GM12878 (cell line): Measurements from ENCODE around the gene ZNF618. TPM values are rescaled to one million over a fixed set of nuclear protein-coding genes. Genes with fewer than 3 reads are reported as not detected.

Source experiments
- ATAC-seq: fragments of 200-7000 bp; cut with Tn5 transposase; 3 replicates; pipeline ENCODE4 v1.9.1; 2020; ENCODE audit warnings: mild to moderate bottlenecking, moderate library complexity
- BruUV-seq: library from RNA; stranded (reverse); fragments of 400-500 nt; replicated peaks from 2 replicates; lab custom pipeline; 2021; lab: Mats Ljungman, UMichigan
- CTCF ChIA-PET: fragments of 300-600 bp; sonication (Branson Sonifier 250); formaldehyde crosslinking; extraction: SDS; loops from one replicate; lab custom pipeline; 2021; ENCODE audit warnings: inconsistent platforms; lab: Yijun Ruan, JAX
- POLR2A ChIA-PET: fragments of 350-600 bp; formaldehyde crosslinking; extraction: SDS; loops from one replicate; lab custom pipeline; 2021; ENCODE audit warnings: inconsistent platforms; lab: Charles Lee
- RAD21 ChIA-PET: fragments of 300-600 bp; sonication (Branson Sonifier 250); formaldehyde crosslinking; loops from one replicate; lab custom pipeline; 2023; ENCODE audit warnings: antibody characterized with exemption; ENCODE audit not compliant: unreplicated experiment; lab: Charles Lee
- SMC1A ChIA-PET: fragments of 300-600 bp; sonication (Branson Sonifier 250); formaldehyde crosslinking; loops from one replicate; lab custom pipeline; 2023; ENCODE audit not compliant: unreplicated experiment, uncharacterized antibody; lab: Charles Lee
- DNase-seq: peaks from one replicate; pipeline ENCODE4 v3.0.0-alpha.2; 2011; ENCODE audit warnings: low read depth, low spot score
- FAIRE-seq: peaks from 3 replicates; lab custom pipeline; 2011; peaks lifted over from hg19 to GRCh38; lab: Jason Lieb, UNC
- H2AFZ ChIP-seq: 2 replicates; pipeline ENCODE4 v1.6.0; 2011; ENCODE audit warnings: low read depth, low read length, control low read depth; ENCODE audit not compliant: control insufficient read depth
- H3K27ac ChIP-seq: 2 replicates; pipeline ENCODE4 v1.5.1; 2011; ENCODE audit warnings: control low read depth; ENCODE audit not compliant: control insufficient read depth, insufficient read depth
- H3K27me3 ChIP-seq, 2 experiments: replicated peaks in 1 of 2; 2 replicates each; pipeline versions ENCODE4 v1.6.0 to v1.6.1; 2011; ENCODE audit warnings: low read length in 1 of 2; ENCODE audit not compliant: control insufficient read depth in 2 of 2, insufficient read depth in 2 of 2
- H3K36me3 ChIP-seq, 2 experiments: 2 replicates each; pipeline ENCODE4 v1.5.1; 2011; ENCODE audit warnings: low read length in 1 of 2; ENCODE audit not compliant: control insufficient read depth in 2 of 2, insufficient read depth in 2 of 2
- H3K4me1 ChIP-seq: 2 replicates; pipeline ENCODE4 v1.6.1; 2011; ENCODE audit warnings: mild to moderate bottlenecking, low read length, moderate library complexity, mixed read lengths; ENCODE audit not compliant: control insufficient read depth, insufficient read depth
- H3K4me2 ChIP-seq: 2 replicates; pipeline ENCODE4 v1.6.0; 2011; ENCODE audit warnings: control low read depth; ENCODE audit not compliant: control insufficient read depth, insufficient read depth
- H3K4me3 ChIP-seq: fragments of 200-600 bp; sonication (generic); 2 replicates; pipeline ENCODE4 v1.5.1; 2016
- H3K79me2 ChIP-seq: 2 replicates; pipeline ENCODE4 v1.6.0; 2011; ENCODE audit warnings: low read length; ENCODE audit not compliant: control insufficient read depth, insufficient read depth
- H3K9ac ChIP-seq: 2 replicates; pipeline ENCODE4 v1.8.0; 2011; ENCODE audit warnings: low read length, control low read depth, mixed read lengths; ENCODE audit not compliant: control insufficient read depth, insufficient read depth
- H3K9me3 ChIP-seq: replicated peaks from 3 replicates; pipeline ENCODE4 v1.5.1; 2011; ENCODE audit warnings: mild to moderate bottlenecking, low read length; ENCODE audit not compliant: control insufficient read depth, insufficient read depth
- H4K20me1 ChIP-seq: 2 replicates; pipeline ENCODE4 v1.6.0; 2011; ENCODE audit not compliant: control insufficient read depth, insufficient read depth
- BRCA1 ChIP-seq: IDR thresholded peaks from 2 replicates; pipeline ENCODE4 v1.6.1; 2011; ENCODE audit warnings: low read depth, low read length, improper control_type of control experiment
- EP300 ChIP-seq, 2 experiments: fragments of 150-350 bp in 1 of 2; IDR thresholded peaks; 2 replicates each; pipeline ENCODE4 v1.6.1; 2011 to 2012; ENCODE audit warnings: low read depth in 2 of 2, low read length in 2 of 2, borderline replicate concordance in 1 of 2, improper control_type of control experiment in 1 of 2, inconsistent platforms in 1 of 2; ENCODE audit not compliant: control insufficient read depth in 1 of 2
- HDAC6 ChIP-seq: fragments of 200-600 bp; sonication (generic); IDR thresholded peaks from one replicate; pipeline ENCODE4 v1.8.0; 2017; ENCODE audit warnings: antibody characterized with exemption; ENCODE audit not compliant: unreplicated experiment
- MEF2B ChIP-seq: fragments of 450-650 bp; IDR thresholded peaks from 2 replicates; pipeline ENCODE4 v1.6.1; 2018; ENCODE audit warnings: mild to moderate bottlenecking, moderate library complexity; ENCODE audit not compliant: partially characterized antibody, poor library complexity, severe bottlenecking
- MTA2 ChIP-seq: fragments of 450-650 bp; IDR thresholded peaks from 2 replicates; pipeline ENCODE4 v1.6.1; 2016; ENCODE audit warnings: low read depth, mild to moderate bottlenecking, moderate library complexity
- SREBF2 ChIP-seq: IDR thresholded peaks from 2 replicates; pipeline ENCODE4 v1.6.1; 2012; ENCODE audit warnings: mild to moderate bottlenecking, low read length
- ZSCAN29 ChIP-seq: fragments of 450-650 bp; IDR thresholded peaks from 2 replicates; pipeline ENCODE4 v1.6.1; 2017; ENCODE audit warnings: mild to moderate bottlenecking, moderate library complexity
- WGBS: methylation state at CpG from one replicate; pipeline ENCODE4 v1.1.6; 2016; ENCODE audit warnings: low lambda C conversion rate; ENCODE audit not compliant: insufficient replicate concordance, insufficient coverage; ENCODE audit errors: missing lambda C conversion rate; 5-methylcytosine and 5-hydroxymethylcytosine counted together
- in situ Hi-C: fragments of 300-500 bp; cut with MboI; formaldehyde crosslinking; loops from 9 replicates; pipeline ENCODE4 v1.14.3; 2018; ENCODE audit warnings: mixed read lengths
- intact Hi-C: fragments of 100-400 bp; cut with micrococcal nuclease; formaldehyde crosslinking; loops from one replicate; pipeline ENCODE4 v1.14.2; 2022; ENCODE audit not compliant: unreplicated experiment
- polyA plus RNA-seq, 11 experiments: library from polyadenylated mRNA; depleted of rRNA in 4 of 11; unstranded in 6 of 11; stranded (reverse) in 5 of 11; fragments of >200 nt; fragmentation: Nextera tagmentation in 4 of 11; fragmentation: Illumina TruSeq in 1 of 11; extraction: Ambion mirVana in 4 of 11; extraction: Trizol in 1 of 11; gene quantifications; 1 replicate in 1 of 11; 2 replicates in 10 of 11; pipeline versions ENCODE4 v1.2.1 to v1.2.3, GENCODE V29; 2011 to 2016; ENCODE audit warnings: inconsistent platforms in 2 of 11, missing spikeins in 2 of 11, low read depth in 1 of 11
- total RNA-seq, 4 experiments: library from RNA; depleted of rRNA in 3 of 4; stranded (reverse); fragments of >200 nt in 3 of 4; fragmentation: Illumina TruSeq in 1 of 4; extraction: Trizol in 1 of 4; gene quantifications; 2 replicates each; pipeline versions ENCODE4 v1.2.1 to v1.2.3, GENCODE V29; 2013 to 2021
- TF ChIP-seq, protein P1 (sequence below): fragments of 450-650 bp; IDR thresholded peaks from 2 replicates; pipeline ENCODE4 v1.6.1; 2016; ENCODE audit warnings: mild to moderate bottlenecking
- TF ChIP-seq, protein P2 (sequence below): IDR thresholded peaks from 2 replicates; pipeline ENCODE4 v1.6.1; 2011; ENCODE audit warnings: borderline replicate concordance, low read depth, mild to moderate bottlenecking, moderate library complexity, low read length; ENCODE audit not compliant: insufficient read depth, poor library complexity, severe bottlenecking
- TF ChIP-seq, protein P3 (sequence below): fragments of 450-650 bp; IDR thresholded peaks from 2 replicates; pipeline ENCODE4 v1.6.1; 2018; ENCODE audit warnings: mild to moderate bottlenecking, low read depth, moderate library complexity; ENCODE audit not compliant: partially characterized antibody
- TF ChIP-seq, protein P4 (sequence below): fragments of 450-650 bp; IDR thresholded peaks from 2 replicates; pipeline ENCODE4 v1.6.1; 2016; ENCODE audit warnings: mild to moderate bottlenecking, moderate library complexity, borderline replicate concordance
- TF ChIP-seq, protein P5 (sequence below): IDR thresholded peaks from 2 replicates; pipeline ENCODE4 v1.6.1; 2011; ENCODE audit warnings: low read depth, low read length, improper control_type of control experiment, borderline replicate concordance

ZNF618 gene
- total and polyA plus RNA-seq, 10 of the 15 experiments (the other 5 are each of a cell fraction or from before 2014, with no cell fraction given) = 0.01 to 0.24 (median 0.06) TPM; not detected in 2

DNA sequence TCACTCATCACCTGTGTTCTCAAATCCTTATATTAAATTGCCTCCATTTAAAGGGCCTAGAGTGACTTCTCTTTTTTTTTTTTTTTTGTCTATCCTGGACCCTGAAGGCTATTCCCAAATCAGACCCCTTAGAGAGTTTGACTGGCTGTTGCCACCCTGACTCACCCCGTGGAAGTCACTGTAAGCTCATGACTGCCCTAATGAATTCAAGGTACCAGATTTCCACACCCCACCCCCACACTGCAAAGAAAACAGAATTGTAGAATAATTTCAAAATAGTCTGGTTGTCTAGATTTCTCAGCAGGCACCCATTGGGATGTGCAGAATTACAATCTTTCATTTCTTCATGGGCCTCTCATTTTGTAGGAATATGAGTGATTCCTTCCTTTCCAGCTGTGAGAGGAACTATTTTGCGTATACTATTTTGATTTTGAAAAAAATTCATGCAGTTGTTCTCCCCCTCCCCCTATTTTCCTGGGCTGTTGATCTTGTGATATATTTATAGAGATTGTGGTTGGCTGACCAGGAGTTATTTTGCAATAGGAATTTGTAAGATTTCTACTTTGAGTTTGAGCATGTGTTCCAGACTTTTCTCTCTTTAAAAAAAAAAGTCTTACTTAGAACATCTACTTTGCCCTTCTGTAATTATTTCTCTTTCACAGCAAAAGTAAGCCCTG, 79.1 kb downstream of the ZNF618 start:
- ChIA-PET POLR2A (no interaction called here), RAD21 (no interaction called here), CTCF (no interaction called here), SMC1A (no interaction called here)
- intact Hi-C loops = no loop called here
- Histone ChIP-seq H3K9ac (no peak overlapping the region), H4K20me1 (no peaks in the 10 kb centered on the region), H3K79me2 (no peaks in the 10 kb centered on the region), H3K4me1 (no peaks in the 10 kb centered on the region), H3K36me3 (no peaks in the 10 kb centered on the region), H3K27ac (no peak overlapping the region), H3K4me2 (no peak overlapping the region), H2AFZ (no peak overlapping the region), H3K4me3 (no peak overlapping the region), H3K9me3 (no peaks in the 10 kb centered on the region), H3K27me3 (no peaks in the 10 kb centered on the region; a peak in 1 of 4 replicates)
- ATAC-seq (no peak), FAIRE-seq (no peak), DNase-seq (no peak)
- BruUV-seq = no TSS peak
- in situ Hi-C loops = no loop called here
- WGBS = 0% methylated on average over 2 of the region's 2 CpGs
- TF ChIP-seq, protein P1, sequence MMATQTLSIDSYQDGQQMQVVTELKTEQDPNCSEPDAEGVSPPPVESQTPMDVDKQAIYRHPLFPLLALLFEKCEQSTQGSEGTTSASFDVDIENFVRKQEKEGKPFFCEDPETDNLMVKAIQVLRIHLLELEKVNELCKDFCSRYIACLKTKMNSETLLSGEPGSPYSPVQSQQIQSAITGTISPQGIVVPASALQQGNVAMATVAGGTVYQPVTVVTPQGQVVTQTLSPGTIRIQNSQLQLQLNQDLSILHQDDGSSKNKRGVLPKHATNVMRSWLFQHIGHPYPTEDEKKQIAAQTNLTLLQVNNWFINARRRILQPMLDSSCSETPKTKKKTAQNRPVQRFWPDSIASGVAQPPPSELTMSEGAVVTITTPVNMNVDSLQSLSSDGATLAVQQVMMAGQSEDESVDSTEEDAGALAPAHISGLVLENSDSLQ = no peak
- no peak for TF ChIP-seq BRCA1
- TF ChIP-seq ZSCAN29 = no peak
- TF ChIP-seq, protein P2, sequence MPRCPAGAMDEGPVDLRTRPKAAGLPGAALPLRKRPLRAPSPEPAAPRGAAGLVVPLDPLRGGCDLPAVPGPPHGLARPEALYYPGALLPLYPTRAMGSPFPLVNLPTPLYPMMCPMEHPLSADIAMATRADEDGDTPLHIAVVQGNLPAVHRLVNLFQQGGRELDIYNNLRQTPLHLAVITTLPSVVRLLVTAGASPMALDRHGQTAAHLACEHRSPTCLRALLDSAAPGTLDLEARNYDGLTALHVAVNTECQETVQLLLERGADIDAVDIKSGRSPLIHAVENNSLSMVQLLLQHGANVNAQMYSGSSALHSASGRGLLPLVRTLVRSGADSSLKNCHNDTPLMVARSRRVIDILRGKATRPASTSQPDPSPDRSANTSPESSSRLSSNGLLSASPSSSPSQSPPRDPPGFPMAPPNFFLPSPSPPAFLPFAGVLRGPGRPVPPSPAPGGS = no peak
- TF ChIP-seq HDAC6 = no peak
- TF ChIP-seq, protein P3, sequence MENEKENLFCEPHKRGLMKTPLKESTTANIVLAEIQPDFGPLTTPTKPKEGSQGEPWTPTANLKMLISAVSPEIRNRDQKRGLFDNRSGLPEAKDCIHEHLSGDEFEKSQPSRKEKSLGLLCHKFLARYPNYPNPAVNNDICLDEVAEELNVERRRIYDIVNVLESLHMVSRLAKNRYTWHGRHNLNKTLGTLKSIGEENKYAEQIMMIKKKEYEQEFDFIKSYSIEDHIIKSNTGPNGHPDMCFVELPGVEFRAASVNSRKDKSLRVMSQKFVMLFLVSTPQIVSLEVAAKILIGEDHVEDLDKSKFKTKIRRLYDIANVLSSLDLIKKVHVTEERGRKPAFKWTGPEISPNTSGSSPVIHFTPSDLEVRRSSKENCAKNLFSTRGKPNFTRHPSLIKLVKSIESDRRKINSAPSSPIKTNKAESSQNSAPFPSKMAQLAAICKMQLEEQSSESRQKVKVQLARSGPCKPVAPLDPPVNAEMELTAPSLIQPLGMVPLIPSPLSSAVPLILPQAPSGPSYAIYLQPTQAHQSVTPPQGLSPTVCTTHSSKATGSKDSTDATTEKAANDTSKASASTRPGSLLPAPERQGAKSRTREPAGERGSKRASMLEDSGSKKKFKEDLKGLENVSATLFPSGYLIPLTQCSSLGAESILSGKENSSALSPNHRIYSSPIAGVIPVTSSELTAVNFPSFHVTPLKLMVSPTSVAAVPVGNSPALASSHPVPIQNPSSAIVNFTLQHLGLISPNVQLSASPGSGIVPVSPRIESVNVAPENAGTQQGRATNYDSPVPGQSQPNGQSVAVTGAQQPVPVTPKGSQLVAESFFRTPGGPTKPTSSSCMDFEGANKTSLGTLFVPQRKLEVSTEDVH = no peak
- TF ChIP-seq SREBF2 = no peak
- TF ChIP-seq, protein P4, sequence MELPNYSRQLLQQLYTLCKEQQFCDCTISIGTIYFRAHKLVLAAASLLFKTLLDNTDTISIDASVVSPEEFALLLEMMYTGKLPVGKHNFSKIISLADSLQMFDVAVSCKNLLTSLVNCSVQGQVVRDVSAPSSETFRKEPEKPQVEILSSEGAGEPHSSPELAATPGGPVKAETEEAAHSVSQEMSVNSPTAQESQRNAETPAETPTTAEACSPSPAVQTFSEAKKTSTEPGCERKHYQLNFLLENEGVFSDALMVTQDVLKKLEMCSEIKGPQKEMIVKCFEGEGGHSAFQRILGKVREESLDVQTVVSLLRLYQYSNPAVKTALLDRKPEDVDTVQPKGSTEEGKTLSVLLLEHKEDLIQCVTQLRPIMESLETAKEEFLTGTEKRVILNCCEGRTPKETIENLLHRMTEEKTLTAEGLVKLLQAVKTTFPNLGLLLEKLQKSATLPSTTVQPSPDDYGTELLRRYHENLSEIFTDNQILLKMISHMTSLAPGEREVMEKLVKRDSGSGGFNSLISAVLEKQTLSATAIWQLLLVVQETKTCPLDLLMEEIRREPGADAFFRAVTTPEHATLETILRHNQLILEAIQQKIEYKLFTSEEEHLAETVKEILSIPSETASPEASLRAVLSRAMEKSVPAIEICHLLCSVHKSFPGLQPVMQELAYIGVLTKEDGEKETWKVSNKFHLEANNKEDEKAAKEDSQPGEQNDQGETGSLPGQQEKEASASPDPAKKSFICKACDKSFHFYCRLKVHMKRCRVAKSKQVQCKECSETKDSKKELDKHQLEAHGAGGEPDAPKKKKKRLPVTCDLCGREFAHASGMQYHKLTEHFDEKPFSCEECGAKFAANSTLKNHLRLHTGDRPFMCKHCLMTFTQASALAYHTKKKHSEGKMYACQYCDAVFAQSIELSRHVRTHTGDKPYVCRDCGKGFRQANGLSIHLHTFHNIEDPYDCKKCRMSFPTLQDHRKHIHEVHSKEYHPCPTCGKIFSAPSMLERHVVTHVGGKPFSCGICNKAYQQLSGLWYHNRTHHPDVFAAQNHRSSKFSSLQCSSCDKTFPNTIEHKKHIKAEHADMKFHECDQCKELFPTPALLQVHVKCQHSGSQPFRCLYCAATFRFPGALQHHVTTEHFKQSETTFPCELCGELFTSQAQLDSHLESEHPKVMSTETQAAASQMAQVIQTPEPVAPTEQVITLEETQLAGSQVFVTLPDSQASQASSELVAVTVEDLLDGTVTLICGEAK = no peak
- no peak for TF ChIP-seq EP300 (IDR thresholded peaks at IDR 0.05; ENCODE audit: borderline replicate concordance in 1 of 2, control insufficient read depth in 1 of 2, low read depth in 2 of 2, low read length in 2 of 2)
- TF ChIP-seq, protein P5, sequence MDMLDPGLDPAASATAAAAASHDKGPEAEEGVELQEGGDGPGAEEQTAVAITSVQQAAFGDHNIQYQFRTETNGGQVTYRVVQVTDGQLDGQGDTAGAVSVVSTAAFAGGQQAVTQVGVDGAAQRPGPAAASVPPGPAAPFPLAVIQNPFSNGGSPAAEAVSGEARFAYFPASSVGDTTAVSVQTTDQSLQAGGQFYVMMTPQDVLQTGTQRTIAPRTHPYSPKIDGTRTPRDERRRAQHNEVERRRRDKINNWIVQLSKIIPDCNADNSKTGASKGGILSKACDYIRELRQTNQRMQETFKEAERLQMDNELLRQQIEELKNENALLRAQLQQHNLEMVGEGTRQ = no peak
- no peak for TF ChIP-seq MTA2
- no peak for TF ChIP-seq MEF2B
